ENCODE data around the gene BHLHE23.

- no peak for TF ChIP-seq POLR2A (IDR thresholded peaks at IDR 0.05)
- TF ChIP-seq CTCF (IDR thresholded peaks at IDR 0.05), result no peak
- no peak for TF ChIP-seq POLR2AphosphoS5 (IDR thresholded peaks at IDR 0.05; ENCODE audit: insufficient read depth in 1 of 2, low read depth in 1 of 2)
Measured at GRCh38 chr20:63028461-63028921, 21.7 kb upstream of the BHLHE23 start.

Measured in vagina (tissue), 2 donors.